Measurements from ENCODE around the gene RPS26.
"Not testable (repeated sequence)": the region's sequence is repeated elsewhere in the genome, so short reads cannot be mapped to it uniquely, and the experiment has no call there.

RPS26 gene

DNA sequence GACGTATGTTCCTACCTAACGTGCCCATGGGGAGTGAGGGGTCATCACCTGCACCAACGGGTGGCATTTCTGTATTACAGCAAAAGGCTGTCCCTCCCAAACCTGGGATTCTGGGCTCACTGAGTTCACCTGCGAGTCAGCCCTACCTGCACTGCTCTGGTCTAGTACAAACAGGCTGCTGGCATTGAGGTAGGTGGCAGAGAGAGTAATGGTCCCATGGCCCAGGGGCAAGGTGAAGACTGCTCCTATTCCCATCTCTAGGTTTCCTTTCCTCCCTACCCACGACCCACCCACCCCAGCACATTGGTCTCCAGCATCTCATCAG, 44.2 kb upstream of the RPS26 start:
- TF ChIP-seq, protein P1, sequence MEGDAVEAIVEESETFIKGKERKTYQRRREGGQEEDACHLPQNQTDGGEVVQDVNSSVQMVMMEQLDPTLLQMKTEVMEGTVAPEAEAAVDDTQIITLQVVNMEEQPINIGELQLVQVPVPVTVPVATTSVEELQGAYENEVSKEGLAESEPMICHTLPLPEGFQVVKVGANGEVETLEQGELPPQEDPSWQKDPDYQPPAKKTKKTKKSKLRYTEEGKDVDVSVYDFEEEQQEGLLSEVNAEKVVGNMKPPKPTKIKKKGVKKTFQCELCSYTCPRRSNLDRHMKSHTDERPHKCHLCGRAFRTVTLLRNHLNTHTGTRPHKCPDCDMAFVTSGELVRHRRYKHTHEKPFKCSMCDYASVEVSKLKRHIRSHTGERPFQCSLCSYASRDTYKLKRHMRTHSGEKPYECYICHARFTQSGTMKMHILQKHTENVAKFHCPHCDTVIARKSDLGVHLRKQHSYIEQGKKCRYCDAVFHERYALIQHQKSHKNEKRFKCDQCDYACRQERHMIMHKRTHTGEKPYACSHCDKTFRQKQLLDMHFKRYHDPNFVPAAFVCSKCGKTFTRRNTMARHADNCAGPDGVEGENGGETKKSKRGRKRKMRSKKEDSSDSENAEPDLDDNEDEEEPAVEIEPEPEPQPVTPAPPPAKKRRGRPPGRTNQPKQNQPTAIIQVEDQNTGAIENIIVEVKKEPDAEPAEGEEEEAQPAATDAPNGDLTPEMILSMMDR (IDR thresholded peaks at IDR 0.05; ENCODE audit: insufficient read depth, low read length, poor library complexity, severe bottlenecking) = no peak

DNA sequence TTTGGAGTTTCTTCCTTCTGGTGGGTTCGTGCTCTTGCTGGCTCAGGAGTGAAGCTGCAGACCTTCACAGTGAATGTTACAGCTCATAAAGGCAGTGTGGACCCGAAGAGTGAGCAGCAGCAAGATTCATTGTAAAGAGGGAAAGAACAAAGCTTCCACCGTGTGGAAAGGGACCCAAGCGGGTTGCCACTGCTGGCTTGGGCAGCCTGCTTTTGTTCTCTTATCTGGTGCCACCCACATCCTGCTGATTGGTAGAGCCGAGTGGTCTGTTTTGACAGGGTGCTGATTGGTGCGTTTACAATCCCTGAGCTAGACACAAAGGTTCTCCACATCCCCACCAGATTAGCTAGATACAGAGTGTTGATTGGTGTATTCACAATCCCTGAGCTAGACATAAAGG, 42.2 kb upstream of the RPS26 start:
- DNase-seq (ENCODE audit: extremely low read depth, insufficient read length); H3K36me3 ChIP-seq (ENCODE audit: control insufficient read depth, insufficient read depth, low read length); H3K27me3 ChIP-seq (replicated peaks; ENCODE audit: control insufficient read depth, insufficient read depth, low read length); H3K4me3 ChIP-seq (replicated peaks; ENCODE audit: low read depth, low read length): not testable (repeated sequence)

More for the DNA sequence above, 44.2 kb upstream of the RPS26 start:
- peaks cover 13% of the 10 kb centered on the region for H3K36me3 ChIP-seq (ENCODE audit: control insufficient read depth, insufficient read depth, low read length)
- peak overlapping the region; percentile 82 for H3K4me3 ChIP-seq (replicated peaks; ENCODE audit: low read depth, low read length)
- DNase-seq (ENCODE audit: extremely low read depth, insufficient read length) = no peak
- H3K27me3 ChIP-seq (replicated peaks; ENCODE audit: control insufficient read depth, insufficient read depth, low read length) = no peaks in the 10 kb centered on the region

DNA sequence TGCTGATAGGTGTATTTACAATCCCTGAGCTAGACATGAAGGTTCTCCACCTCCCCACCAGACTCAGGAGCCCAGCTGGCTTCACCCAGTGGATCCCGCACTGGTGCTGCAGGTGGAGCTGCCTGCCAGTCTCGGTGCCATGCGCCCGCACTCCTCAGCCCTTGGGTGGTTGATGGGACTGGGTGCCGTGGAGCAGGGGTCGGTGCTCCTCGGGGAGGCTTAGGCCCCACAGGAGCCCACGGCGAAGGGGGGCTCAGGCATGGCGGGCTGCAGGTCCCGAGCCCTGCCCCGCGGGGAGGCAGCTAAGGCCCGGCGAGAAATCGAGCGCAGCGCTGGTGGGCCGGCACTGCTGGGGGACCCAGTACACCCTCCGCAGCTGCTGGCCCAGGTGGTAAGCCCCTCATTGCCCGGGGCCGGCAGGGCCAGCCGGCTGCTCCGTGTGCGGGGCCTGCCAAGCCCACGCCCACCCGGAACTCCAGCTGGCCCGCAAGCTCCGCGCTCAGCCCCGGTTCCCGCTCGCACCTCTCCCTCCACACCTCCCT, 41.6 kb upstream of the RPS26 start:
- not testable (repeated sequence) for DNase-seq (ENCODE audit: extremely low read depth, insufficient read length)

DNA sequence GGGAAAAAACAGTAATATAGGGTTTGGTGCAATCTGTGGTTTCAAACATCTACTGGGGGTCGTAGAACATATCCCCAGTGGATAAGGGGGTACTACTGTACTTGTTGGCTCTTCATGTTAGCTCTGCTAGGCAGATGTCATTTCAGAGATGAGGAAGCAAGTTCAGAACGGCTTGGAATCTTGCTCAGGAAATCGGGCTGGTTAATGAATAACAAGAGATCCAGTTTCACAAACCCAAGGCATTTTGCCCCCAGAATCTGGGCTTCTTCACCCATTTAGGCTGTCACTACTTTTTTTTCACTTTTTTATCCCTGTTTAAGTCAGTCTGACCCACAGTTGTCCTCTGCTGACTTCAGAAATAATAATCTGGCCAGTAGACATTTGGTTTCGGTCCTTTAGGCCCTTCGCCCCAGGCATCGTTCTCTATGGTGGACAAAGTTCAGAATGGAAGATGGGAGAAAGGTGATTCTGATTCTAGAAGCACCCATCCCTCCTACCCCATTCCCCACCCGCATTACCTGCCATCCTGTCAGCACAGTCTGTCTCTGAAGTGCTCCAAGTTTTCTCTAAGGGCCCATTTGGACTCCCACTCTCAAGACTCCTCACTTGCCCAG, 40.1 kb upstream of the RPS26 start:
- H3K36me3 ChIP-seq (ENCODE audit: control insufficient read depth, insufficient read depth, low read length) = peaks cover 9% of the 10 kb centered on the region
- TF ChIP-seq, protein P1 (IDR thresholded peaks at IDR 0.05; ENCODE audit: insufficient read depth, low read length, poor library complexity, severe bottlenecking) = no peak
- H3K4me3 ChIP-seq (replicated peaks; ENCODE audit: low read depth, low read length) = no peak overlapping the region
- no peak for DNase-seq (ENCODE audit: extremely low read depth, insufficient read length)
- no peaks in the 10 kb centered on the region for H3K27me3 ChIP-seq (replicated peaks; ENCODE audit: control insufficient read depth, insufficient read depth, low read length)

More for the DNA sequence above, 41.6 kb upstream of the RPS26 start:
- not testable (repeated sequence) for H3K4me3 ChIP-seq (replicated peaks; ENCODE audit: low read depth, low read length); H3K27me3 ChIP-seq (replicated peaks; ENCODE audit: control insufficient read depth, insufficient read depth, low read length); H3K36me3 ChIP-seq (ENCODE audit: control insufficient read depth, insufficient read depth, low read length)

DNA sequence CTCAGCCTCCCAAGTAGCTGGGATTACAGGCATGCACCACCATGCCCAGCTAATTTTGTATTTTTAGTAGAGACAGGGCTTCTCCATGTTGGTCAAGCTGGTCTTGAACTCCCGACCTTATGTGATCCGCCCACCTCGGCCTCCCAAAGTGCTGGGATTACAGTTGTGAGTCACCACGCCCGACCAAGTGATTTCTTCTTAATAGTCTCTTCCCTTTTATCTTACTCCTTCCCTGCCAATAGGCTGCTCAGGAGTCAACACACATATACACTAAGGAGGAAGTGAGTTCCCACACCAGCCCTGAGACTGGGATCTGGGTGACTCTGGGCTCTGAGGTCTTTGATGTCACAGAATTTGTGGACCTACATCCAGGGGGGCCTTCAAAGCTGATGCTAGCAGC, 38.3 kb upstream of the RPS26 start:
- H3K27me3 ChIP-seq (replicated peaks; ENCODE audit: control insufficient read depth, insufficient read depth, low read length); H3K36me3 ChIP-seq (ENCODE audit: control insufficient read depth, insufficient read depth, low read length); DNase-seq (ENCODE audit: extremely low read depth, insufficient read length); H3K4me3 ChIP-seq (replicated peaks; ENCODE audit: low read depth, low read length): not testable (repeated sequence)

DNA sequence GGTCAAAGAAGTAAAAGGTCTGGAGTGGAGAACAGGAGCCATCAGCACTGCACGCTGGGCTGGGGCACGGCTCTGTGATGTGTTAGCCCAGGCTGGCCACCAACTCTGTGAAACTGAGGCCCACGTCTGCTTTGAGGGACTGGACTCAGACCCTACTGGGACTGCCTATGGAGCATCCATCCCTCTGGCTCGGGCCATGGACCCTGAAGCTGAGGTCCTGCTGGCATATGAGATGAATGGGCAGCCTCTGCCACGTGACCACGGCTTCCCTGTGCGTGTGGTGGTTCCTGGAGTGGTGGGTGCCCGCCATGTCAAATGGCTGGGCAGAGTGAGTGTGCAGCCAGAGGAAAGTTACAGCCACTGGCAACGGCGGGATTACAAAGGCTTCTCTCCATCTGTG, 37.5 kb upstream of the RPS26 start:
- TF ChIP-seq, protein P1 (IDR thresholded peaks at IDR 0.05; ENCODE audit: insufficient read depth, low read length, poor library complexity, severe bottlenecking) = no peak
- Histone ChIP-seq H3K27me3 (replicated peaks; ENCODE audit: control insufficient read depth, insufficient read depth, low read length) (no peaks in the 10 kb centered on the region), H3K4me3 (replicated peaks; ENCODE audit: low read depth, low read length) (no peak overlapping the region), H3K36me3 (ENCODE audit: control insufficient read depth, insufficient read depth, low read length) (peaks cover 9% of the 10 kb centered on the region)
- DNase-seq (ENCODE audit: extremely low read depth, insufficient read length) = no peak

DNA sequence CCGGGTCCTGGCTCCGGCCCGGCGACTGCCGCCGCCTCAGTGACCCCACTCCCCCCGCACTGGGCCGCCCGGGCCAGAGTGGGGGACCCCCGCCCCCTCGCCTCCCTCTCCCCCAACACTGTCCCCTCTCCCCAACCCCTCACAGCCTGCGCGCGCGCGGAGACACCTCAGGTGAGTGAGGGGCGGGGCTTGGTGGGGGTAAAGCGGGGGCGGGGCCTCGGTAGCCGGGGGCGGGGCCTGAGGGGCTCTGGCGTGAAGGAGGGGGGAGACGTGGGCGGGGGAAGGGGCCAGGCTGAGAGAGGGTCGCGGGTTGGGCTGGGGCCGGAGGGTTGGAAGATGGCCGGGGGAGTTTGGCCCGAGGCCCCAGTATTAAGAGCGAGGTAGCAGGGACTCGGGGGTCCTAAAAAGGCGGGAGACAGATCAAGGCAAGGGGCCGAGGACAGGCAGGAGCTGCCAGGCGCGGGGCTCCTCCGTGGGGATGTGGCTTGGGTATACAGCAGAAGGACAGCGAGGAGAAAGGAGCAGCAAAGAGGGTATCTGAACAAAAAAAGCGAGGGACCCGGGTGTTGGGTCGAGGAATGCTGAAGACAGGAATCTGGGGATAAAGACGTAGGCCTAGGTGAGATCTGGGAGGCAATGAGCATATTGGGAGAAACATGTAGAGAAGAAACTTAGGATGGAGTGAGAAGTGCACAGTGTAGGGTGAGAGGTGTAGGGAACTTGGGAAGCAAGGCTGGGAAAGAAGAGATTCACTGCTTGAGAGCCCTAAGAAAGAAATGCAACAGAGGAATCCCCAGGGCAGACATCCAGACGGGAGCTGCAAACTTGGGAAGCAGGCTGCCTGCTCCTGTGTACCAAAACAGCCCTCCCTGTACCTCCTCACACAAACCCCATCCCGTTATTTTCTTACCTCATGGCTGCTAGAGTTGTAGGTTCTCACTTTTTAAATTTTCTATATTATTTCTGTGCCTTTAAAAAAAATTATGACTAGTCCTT, 33.9 kb upstream of the RPS26 start:
- Histone ChIP-seq H3K36me3 (ENCODE audit: control insufficient read depth, insufficient read depth, low read length) (peaks cover 4% of the 10 kb centered on the region), H3K4me3 (replicated peaks; ENCODE audit: low read depth, low read length) (peak overlapping the region; percentile 75), H3K27me3 (replicated peaks; ENCODE audit: control insufficient read depth, insufficient read depth, low read length) (no peaks in the 10 kb centered on the region)
- TF ChIP-seq, protein P1 (IDR thresholded peaks at IDR 0.05; ENCODE audit: insufficient read depth, low read length, poor library complexity, severe bottlenecking) = no peak
- DNase-seq (ENCODE audit: extremely low read depth, insufficient read length) = peak; percentile 54

All from GM06990 (cell line).